GM19463 (cell line): Measurements from ENCODE around the gene LMTK3.

ENCODE experiments used
- ATAC-seq: cut with Tn5 transposase; IDR thresholded peaks from one replicate; pipeline ENCODE4 v1.9.1; 2021; ENCODE audit warnings: mild to moderate bottlenecking, moderate library complexity; ENCODE audit not compliant: unreplicated experiment

Gene LMTK3, protein sequence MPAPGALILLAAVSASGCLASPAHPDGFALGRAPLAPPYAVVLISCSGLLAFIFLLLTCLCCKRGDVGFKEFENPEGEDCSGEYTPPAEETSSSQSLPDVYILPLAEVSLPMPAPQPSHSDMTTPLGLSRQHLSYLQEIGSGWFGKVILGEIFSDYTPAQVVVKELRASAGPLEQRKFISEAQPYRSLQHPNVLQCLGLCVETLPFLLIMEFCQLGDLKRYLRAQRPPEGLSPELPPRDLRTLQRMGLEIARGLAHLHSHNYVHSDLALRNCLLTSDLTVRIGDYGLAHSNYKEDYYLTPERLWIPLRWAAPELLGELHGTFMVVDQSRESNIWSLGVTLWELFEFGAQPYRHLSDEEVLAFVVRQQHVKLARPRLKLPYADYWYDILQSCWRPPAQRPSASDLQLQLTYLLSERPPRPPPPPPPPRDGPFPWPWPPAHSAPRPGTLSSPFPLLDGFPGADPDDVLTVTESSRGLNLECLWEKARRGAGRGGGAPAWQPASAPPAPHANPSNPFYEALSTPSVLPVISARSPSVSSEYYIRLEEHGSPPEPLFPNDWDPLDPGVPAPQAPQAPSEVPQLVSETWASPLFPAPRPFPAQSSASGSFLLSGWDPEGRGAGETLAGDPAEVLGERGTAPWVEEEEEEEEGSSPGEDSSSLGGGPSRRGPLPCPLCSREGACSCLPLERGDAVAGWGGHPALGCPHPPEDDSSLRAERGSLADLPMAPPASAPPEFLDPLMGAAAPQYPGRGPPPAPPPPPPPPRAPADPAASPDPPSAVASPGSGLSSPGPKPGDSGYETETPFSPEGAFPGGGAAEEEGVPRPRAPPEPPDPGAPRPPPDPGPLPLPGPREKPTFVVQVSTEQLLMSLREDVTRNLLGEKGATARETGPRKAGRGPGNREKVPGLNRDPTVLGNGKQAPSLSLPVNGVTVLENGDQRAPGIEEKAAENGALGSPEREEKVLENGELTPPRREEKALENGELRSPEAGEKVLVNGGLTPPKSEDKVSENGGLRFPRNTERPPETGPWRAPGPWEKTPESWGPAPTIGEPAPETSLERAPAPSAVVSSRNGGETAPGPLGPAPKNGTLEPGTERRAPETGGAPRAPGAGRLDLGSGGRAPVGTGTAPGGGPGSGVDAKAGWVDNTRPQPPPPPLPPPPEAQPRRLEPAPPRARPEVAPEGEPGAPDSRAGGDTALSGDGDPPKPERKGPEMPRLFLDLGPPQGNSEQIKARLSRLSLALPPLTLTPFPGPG (N-terminal part only)

DNA sequence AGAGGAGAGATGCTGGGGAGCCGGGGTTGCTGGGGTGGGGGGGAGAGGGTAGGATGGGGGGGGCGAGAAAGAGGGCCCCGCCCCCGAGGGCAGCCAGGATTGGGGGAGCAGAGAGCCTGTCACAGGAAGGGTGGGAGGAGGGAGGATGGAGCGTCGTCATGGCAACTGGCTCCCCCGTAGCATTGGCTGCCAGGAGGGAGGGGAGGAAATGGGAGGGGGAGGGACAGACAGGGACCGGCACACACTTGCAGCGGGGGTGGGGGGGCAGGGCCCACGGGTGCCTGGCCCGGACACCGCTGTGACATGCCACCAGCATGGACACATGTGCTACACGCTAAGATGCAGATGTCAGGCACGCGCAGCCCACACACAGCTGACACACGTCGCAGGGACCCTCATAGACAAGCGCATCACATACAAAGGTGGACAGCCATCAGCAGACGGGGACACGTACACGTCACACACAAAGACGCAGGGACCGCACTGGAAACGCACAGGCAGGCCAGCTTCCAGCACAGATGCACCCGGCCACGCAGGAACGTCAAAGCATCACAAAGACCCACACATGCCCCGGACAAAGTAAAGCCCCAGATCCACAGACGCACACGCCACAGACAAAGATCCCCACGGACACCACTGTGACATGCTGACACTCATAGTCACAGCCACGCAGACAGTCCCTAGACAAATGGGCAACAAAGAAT lies at the start of gene LMTK3:
LMTK3 (minus strand) TSS at position 36 of the 704 bp plus-strand sequence. CDS start 259 bp downstream, outside the sequence.
- no peak for ATAC-seq

DNA sequence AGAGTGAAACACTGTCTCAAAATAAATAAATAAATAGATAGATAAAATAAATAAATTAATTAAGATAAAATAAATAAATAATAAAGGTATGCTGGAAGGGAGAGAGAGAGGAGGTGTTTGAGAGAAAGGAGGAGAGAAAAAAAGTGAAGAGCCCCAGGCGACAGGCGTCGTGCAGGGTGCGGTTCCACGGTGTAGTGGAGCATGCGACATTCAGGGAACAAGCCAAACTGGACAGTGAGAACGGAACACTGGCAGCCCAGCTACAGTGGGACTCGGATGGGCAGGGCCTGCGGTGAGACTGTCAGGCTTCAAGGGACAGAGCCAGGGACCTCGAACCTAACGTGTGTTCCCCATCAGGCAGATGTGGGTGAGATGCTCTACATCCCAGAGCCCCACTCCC lies 49.8 kb upstream of the LMTK3 start:
- ATAC-seq: no peak

DNA sequence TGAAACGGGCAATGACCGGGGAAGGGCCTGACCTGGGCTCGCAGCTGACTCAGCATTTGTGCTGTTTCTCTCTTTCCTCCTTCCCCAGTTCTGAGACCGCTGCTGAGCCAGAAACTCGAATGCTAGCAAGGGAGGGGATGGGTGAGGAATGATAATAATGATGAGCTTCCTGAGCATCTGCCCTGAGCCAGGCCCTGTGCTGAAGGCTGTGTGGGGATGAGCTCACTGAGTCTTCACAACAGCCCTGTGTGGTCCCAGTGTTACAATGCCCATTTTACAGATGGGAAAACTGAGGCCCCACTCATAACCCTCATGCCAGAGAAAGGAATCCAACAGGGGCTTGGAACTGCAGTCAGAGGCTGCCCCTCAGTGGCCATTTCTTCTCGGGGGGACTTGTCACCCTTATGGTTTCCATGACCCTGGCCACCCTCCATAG lies 48.5 kb upstream of the LMTK3 start:
- no peak for ATAC-seq

DNA sequence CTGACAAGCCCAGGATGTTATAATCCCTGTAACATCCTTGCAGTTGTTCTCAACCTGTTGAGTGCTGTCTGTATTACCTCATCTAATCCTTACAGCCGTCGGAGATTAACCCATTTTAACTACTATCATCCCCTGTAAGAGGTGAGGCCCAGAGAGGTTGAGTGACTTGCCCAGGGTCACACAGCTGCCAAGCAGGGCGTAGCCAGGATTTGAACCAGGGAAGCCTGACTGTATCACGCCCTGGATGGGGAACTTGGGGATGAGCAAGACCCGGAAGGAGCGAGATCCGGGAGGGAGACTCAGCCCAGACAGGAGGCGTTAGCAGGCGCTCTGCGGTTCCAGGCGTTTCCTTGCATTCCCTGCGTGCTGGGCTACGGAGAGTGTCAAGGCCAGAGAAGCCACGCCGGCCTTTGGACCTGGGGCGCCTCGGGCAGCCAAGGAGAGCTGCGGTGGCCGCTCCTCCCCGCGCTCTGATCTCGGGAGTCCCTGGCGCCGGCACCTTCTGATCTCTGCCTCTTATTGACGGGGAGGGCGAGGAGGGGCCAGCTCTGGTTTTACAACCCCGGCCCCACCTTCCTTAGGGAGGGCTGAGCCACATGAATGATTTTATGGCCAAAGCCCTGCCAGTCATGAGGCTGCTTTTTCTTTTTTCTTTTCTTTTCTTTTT lies 46.5 kb upstream of the LMTK3 start:
- no peak for ATAC-seq

DNA sequence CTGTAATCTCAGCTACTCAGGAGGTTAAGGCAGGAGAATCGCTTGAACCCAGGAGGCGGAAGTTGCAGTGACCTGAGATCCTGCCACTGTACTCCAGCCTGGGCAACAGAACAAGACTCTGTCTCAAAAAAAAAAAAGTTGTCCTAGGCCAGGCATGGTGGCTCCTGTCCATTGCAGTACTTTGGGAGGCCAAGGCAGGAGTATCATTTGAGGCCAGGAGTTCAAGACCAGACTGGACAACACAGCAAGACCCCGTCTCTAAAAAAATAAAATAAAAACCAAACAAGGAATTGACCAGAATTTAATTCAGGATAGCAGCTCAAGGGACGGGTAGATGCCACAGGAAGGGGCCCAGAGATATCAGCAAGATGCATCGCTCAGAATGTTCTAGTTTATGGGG lies 45.2 kb upstream of the LMTK3 start:
- no peak for ATAC-seq

DNA sequence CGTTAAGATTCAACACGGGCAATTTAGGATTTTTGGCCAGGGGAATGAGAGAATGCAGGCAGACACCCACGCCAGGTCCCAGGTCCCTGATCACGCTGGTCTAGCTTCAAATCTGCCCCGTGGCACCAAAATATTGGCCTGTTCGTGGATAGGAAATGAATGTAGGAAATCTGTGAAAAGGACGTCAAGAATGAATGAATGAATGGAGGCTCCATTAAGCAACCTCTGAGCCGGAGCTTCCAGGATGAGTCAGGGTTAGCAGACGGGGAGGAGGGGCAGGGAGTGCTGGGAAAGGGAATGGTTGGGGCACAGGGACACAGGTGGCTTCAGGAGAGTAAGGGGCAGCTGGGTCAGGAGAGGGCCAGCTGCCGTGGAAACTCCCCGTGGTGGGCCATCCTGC lies 44.5 kb upstream of the LMTK3 start:
- ATAC-seq: no peak

DNA sequence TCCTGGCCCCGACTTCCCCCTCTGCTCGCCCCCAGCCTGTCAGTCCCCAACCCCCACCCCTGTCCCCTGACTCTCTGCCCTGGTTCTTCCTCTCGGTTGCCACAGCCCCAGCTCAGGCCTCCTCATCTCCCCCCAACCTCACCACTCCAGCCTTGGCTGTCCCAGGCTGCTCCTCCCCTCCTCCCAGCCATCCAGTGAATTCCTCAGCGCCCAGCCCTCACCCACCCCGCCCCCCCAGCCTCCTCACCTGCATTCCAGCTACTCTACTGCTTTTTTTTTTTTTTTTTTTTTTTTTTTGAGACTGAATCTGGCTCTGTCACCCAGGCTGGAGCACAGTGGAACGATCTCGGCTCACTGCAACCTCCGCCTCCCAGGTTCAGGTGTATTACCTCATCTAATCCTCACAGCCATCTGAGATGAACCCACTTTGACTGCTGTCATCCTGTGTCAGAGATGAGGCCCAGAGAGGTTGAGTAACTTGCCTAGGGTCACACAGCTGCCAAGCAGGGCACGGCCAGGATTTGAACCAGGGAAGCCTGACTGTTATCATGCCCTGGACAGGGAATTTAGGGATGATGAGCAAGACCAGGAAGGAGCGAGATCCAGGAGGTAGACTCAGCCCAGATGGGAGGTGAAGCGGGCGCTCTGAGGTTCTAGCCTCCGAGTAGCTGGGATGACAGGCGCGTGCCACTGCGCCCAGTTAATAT lies 42.9 kb upstream of the LMTK3 start:
- no peak for ATAC-seq

DNA sequence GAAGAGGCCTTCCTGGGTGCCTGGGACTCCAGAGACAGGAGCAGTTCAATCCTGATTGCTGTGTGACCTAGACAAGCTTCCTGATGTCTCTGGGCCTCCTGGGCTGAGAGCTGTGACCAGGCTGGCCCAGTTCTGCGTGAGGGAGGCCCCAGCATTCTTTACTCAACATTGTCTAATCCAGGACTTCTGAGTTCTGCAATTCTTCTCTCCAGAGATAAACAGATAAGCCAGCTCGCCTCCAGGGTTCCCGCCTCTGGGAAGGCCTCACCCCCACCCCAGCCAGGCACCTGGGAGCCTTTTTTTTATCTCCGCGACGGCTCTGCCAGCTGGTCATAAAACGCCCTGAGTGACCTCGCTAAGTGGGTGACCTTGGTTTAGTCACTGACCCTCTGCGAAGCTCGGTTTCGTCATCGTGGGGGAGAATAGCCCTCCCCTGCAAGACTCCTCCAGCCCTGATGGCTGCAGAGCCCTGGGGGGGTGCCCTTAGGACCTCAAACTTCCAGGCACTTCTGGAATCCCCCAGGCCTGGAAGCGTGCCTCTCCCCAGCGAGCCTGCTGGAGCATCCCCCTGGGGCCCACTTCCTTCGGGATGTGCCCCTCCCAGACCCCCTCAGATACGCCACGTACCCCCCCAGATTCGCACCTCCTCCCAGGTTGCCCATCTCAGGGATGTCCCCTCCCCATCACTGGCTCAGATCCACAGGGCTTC lies 42.2 kb upstream of the LMTK3 start:
- no peak for ATAC-seq

DNA sequence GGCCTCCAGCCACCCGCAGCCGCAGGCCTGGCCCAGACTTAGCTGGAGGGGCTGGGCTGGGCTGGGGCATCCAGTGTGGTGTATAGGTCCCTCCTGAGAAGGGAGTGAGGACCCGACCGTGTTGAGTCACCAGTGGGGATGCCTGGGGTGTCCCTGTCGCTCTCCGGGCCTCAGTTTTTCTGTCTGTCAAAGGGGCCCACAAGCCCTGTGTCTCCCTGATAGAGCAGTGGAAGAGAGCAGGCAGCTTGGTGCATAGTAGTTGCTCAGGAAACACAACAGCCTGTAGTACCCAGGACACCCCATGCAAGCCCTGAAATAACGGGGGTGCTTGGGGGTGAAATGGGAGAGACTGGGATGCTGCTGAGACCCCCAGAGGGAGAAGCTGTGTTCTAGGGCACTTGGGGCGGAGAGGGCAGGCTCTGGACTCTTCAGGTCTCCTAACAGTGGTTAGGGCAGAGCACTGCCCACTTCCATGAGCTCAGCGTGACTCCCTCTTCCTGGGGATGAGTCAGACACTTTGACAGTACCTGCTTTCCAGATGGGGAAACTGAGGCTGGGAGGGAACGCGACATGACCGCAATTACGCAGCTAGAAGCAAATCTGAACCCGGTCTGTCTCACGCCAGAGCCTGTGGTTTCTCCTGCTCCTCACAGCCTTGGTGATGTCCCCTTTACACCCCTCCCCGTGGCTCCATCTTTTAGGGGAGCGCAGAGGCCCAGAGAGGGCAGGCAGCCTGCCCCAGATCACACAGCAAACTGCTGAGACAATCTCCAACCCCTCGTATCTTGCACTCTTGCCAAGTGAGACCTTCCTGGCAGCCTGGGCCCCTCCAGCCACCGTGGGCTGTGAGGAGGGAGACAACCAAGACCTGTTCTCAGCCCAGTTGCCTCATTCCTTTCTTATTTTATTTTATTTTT lies 41.0 kb upstream of the LMTK3 start:
- no peak for ATAC-seq

DNA sequence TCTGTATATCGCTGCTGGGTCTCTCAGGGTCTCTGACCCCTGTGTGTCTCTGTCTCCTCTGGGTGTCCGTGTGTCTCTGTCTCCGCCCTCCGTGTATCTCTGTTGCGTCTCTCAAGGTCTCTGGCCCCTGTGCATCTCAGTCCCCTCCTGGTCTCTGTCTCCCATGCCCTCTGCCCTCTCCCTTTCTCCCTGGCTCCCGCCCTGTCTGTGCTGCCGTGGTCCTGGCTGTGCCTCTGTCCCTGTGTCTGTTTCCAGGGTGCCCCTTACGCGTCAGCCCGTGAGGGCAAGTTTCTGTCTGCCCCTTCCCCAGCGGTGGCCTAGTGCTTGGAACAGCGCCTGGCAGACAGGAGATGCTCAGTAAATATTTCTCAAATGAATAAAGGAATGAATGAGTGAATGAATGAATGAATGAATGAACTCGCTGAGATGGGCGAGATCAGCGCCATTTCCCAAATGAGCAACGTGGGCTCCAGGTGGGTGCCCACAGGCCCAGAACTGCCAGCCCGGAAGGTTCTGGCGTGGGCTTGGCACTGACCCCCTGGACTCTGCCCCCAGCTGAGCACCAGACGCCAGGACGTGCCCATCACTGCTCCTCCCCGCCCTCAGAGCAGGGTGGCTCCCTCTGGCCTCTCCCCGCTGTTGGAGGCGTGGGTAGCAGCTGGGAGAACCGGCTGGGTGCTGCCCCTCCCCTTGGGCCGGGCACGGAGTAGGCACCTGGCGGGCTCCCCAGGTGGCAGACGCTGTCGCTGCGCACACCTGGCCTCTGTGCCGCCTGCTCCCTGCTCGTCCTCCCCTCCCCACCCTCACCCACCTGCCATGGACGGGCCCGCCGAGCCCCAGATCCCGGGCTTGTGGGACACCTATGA lies 40.0 kb upstream of the LMTK3 start, which contains the start of gene SULT2B1:
SULT2B1 (plus strand) TSS at position 736 of the 866 bp plus-strand sequence; CDS start at position 817, 81 bp downstream.
- ATAC-seq: no peak

DNA sequence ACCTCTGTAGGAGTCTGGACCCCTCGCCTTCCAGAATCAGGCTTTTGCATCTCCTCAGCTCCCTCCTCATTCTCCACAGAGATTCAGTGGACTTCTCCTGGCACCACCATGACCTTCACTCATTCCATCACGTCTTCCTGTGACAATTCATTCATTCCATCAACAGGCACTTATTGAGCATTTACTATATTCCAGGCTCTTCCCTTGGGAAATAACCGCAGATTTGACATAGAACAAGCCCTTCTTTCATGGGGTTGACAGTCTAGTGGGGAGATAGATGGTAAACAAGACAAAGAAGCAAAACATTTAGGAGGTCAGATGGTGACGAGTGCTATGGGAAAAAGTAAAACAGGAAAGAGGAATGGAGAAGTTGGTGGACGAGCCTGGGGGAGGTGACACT lies 37.7 kb upstream of the LMTK3 start:
- no peak for ATAC-seq

DNA sequence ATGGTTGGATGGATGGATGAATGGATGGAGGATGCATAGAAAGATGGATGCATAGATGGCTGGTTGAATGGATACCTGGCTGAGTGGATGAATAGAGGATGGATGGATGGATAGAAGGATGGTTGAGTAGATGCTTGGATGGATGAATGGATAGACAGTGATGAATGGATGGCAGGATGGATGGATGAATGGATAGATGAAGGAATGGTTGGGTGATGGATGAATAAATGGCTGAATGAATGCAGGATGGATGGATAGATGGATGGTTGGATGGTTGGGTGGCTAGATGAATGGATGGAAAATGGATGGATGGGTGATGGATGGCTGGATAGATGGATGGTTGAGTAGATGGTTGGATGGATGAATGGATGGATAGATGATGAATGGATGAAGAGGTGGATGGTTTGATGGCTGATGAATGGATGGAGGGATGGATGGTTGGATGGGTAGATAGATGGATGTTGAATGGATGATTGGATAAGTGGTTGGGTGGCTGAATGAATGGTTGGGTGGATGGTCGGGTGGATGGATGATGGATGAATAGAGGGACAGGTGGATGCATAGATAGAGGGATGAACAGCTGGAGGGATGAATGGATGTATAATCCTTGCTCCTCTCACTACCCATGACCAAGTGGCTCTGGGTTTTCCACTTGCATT lies 36.7 kb upstream of the LMTK3 start:
- ATAC-seq: no peak

DNA sequence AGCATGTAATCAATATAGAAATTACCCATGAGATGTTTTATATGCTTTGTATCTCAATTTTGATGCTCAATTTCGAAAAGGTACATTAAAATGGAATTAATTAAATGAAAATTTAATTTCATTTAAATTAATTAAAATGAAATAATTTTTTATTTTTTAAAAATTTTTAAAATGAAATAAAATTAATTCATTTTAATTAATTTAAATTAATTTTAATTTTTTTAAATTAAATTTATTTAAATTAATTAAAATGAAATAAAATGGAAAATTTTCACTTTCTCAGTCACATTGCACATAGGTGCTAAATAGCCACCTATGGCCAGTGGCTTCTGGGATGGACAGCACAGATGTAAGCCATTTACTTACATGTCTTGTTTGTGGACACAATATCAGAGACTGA lies 36.1 kb upstream of the LMTK3 start:
- no peak for ATAC-seq

DNA sequence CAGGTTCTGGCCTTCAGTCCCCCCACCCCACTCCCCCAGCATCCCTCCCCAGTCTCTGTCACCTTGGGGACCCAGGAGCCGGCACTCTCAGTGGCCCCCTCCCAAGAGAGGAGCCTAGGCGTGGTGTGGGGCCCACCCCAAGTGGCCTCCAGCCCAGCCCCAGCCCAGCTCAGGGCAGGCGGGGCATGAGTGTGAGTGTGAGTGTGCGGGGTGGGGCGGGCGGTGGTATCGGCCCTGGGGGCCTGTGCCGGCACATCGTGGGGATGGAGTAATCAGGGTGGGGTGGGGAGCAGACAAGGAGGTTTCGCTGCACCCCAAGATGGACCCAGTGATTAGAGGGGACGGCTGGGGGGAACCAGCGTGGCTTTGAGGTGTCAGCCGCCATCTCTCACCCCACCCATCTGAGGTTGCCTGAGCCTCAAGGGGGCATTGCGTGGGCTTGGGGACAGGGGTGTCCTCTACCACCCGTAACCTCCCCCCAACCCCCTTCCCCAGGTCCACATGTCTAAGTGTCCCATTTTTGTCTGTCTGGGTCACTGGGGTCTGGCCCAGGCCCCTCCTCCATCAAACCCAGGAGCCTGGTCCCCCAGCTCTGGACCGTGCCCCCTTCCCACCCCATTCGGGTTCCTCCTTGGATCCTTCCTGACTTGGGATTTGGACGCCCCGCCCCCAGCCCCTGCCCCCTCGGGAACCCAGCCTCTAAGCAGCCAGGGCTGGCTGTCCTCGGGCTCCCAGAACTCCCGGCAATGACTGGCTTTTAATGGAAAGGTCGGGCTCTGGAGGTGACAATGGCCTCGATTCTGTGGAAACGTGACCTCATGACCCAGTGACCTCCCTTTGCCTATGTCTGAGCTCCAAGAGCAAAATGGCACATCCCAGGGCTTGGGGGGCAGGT lies 33.5 kb upstream of the LMTK3 start:
- no peak for ATAC-seq

DNA sequence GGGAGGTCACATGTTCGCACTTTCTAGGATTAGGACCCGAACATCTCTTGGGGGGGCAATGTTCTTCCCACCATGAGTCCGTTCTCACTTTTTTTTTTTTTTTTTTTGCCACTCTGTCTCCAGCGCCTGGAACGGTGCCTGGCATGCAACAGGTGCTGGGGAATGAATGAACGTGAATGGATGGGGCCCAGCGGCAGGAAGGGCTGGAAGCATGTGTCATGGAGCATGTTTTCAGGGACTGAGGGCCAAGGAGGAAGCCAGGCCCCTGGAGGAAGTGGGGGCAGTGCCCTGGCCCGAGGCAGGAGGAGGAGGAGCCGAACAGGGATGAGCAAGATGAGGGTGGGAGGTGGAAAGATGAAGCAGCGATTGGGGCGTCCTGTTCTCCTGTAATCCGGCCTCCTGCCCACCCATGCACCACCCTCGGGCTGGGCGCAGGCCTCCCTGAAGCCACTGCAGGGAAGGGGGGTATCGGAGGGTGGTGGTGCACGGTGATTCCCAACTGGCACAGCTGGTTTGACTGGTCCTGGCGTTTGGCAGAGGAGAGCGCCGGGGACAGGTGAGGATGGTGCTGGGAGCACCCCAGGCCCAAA lies 31.6 kb upstream of the LMTK3 start:
- no peak for ATAC-seq
